ENCODE measurements around the gene INTS4.

GRCh38 chr11:77993902-77994301 lies 566 bp downstream of the INTS4 start:
- TF ChIP-seq POLR2A (IDR thresholded peaks at IDR 0.05), result no peak
- TF ChIP-seq, protein P1, sequence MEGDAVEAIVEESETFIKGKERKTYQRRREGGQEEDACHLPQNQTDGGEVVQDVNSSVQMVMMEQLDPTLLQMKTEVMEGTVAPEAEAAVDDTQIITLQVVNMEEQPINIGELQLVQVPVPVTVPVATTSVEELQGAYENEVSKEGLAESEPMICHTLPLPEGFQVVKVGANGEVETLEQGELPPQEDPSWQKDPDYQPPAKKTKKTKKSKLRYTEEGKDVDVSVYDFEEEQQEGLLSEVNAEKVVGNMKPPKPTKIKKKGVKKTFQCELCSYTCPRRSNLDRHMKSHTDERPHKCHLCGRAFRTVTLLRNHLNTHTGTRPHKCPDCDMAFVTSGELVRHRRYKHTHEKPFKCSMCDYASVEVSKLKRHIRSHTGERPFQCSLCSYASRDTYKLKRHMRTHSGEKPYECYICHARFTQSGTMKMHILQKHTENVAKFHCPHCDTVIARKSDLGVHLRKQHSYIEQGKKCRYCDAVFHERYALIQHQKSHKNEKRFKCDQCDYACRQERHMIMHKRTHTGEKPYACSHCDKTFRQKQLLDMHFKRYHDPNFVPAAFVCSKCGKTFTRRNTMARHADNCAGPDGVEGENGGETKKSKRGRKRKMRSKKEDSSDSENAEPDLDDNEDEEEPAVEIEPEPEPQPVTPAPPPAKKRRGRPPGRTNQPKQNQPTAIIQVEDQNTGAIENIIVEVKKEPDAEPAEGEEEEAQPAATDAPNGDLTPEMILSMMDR (IDR thresholded peaks at IDR 0.05), result no peak

Measured in heart left ventricle (tissue), 13 donors.